IMR-90 (cell line): ENCODE data around the gene SLC2A10.

Source experiments
- CEBPB ChIP-seq: IDR thresholded peaks from 2 replicates; pipeline ENCODE4 v1.6.1; 2012; ENCODE audit warnings: low read depth, low read length, improper control_type of control experiment
- CHD1 ChIP-seq: IDR thresholded peaks from 2 replicates; pipeline ENCODE4 v1.6.1; 2012; ENCODE audit warnings: low read depth, low read length, improper control_type of control experiment
- FOS ChIP-seq: fragments of 150-350 bp; IDR thresholded peaks from 2 replicates; pipeline ENCODE4 v1.6.1; 2016; ENCODE audit warnings: low read depth, low read length
- POLR2A ChIP-seq: IDR thresholded peaks from 2 replicates; pipeline ENCODE4 v1.6.1; 2012; ENCODE audit warnings: mild to moderate bottlenecking, low read depth, low read length
- RAD21 ChIP-seq: IDR thresholded peaks from 2 replicates; pipeline ENCODE4 v1.6.1; 2012; ENCODE audit warnings: low read length, improper control_type of control experiment
- SMC3 ChIP-seq: fragments of 150-350 bp; IDR thresholded peaks from 2 replicates; pipeline ENCODE4 v1.6.1; 2016; ENCODE audit warnings: low read depth, mild to moderate bottlenecking, antibody characterized with exemption, low read length, moderate library complexity
- TF ChIP-seq, protein P1 (sequence below): conservative IDR thresholded peaks from 2 replicates; pipeline ENCODE4 v1.5.1; 2012; ENCODE audit warnings: mild to moderate bottlenecking, low read depth, low read length, improper control_type of control experiment

DNA sequence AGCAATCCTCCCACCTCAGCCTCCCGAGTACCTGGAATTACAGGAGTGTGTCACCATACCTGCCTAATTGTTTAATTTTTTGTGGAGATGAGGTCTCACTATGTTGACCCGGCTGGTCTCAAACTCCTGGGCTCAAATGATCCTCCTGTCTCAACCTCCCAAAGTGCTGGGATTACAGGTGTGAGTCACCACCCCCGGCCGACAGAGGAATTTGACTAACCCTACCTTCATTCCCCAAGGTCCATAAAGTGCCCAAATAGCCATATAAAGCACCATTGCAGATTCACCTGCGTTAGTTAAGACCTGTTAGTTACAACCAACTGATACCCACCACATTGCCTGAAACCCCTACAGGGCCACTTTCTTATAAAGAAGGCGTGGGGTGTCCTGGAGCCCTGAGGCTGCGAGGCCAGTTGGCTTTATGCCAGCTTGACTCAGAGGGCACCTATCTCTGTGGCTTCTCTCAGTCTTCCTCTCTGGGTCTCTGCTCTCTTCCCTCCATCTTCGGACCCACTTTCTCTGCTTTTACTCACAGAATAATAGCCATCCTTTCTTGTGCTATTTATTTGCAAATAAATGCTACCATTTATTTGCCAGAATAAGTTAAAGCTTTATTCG lies 65.6 kb downstream of the SLC2A10 start:
- no peak for TF ChIP-seq RAD21
- no peak for TF ChIP-seq POLR2A
- TF ChIP-seq CHD1, result no peak
- TF ChIP-seq, protein P1, sequence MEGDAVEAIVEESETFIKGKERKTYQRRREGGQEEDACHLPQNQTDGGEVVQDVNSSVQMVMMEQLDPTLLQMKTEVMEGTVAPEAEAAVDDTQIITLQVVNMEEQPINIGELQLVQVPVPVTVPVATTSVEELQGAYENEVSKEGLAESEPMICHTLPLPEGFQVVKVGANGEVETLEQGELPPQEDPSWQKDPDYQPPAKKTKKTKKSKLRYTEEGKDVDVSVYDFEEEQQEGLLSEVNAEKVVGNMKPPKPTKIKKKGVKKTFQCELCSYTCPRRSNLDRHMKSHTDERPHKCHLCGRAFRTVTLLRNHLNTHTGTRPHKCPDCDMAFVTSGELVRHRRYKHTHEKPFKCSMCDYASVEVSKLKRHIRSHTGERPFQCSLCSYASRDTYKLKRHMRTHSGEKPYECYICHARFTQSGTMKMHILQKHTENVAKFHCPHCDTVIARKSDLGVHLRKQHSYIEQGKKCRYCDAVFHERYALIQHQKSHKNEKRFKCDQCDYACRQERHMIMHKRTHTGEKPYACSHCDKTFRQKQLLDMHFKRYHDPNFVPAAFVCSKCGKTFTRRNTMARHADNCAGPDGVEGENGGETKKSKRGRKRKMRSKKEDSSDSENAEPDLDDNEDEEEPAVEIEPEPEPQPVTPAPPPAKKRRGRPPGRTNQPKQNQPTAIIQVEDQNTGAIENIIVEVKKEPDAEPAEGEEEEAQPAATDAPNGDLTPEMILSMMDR, result no peak
- no peak for TF ChIP-seq CEBPB
- no peak for TF ChIP-seq FOS
- TF ChIP-seq SMC3, result no peak
